EL (cell line): ENCODE measurements around the gene UTRN.
A peak's percentile ranks its signal among the peaks of the same experiment; 100 is the strongest.

Experiments
- DNase-seq: peaks from one replicate; pipeline ENCODE4 v3.0.0-alpha.2; 2016

UTRN gene

GRCh38 chr6:144283646-144284477 is 1.3 kb upstream of the UTRN start:
- DNase-seq: peak; percentile 48

- peak; percentile 90 for DNase-seq
Observed at GRCh38 chr6:144284478-144284782, 705 bp upstream of the UTRN start.

DNA sequence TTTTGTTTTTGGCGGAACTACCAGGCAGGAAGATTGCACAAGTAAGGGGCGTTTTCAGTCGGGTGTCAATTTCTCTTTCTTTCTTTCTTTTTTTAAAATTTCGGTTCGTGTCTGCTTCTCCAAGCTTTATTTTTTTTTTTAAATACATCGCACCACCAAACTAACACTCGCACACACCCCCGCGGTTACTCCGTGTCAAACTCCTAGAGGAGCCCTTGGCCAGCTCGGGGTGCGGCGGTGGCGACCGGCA is 338 bp downstream of the UTRN start:
- no peak for DNase-seq

- DNase-seq: peak; percentile 79
Observed at GRCh38 chr6:144285798-144286502, 815 bp downstream of the UTRN start.

- DNase-seq: peak; percentile 98
Observed at GRCh38 chr6:144286503-144287393, 1.6 kb downstream of the UTRN start.

GRCh38 chr6:144289006-144289405 is 3.9 kb downstream of the UTRN start:
- DNase-seq: peak; percentile 21

DNA sequence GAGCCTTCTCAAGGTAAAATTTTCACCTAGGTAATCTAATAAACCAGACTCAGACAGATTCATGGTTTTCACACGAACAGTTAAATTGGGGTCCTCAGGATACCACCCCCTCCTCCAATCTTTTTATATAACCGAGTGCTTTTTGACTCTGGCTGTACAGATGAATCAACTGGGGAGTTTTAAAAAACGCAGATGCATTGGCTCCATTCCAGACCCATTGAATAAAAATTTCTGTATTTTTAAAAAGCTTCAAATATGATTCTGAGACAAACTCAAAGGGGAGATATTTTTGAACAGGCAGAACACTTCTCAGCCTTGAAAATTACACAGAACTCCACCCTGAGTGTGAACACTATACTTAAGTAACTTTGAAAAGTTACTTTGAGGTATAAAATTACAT is 7.2 kb downstream of the UTRN start:
- no peak for DNase-seq

- peak; percentile 90 for DNase-seq
Observed at GRCh38 chr6:144294016-144294415, 8.9 kb downstream of the UTRN start.

GRCh38 chr6:144295211-144295610 is 10.1 kb downstream of the UTRN start:
- peak; percentile 15 for DNase-seq

- no peak for DNase-seq
Observed at GRCh38 chr6:144295981-144296767, 11.0 kb downstream of the UTRN start.

GRCh38 chr6:144296973-144297372 is 11.8 kb downstream of the UTRN start:
- no peak for DNase-seq

DNA sequence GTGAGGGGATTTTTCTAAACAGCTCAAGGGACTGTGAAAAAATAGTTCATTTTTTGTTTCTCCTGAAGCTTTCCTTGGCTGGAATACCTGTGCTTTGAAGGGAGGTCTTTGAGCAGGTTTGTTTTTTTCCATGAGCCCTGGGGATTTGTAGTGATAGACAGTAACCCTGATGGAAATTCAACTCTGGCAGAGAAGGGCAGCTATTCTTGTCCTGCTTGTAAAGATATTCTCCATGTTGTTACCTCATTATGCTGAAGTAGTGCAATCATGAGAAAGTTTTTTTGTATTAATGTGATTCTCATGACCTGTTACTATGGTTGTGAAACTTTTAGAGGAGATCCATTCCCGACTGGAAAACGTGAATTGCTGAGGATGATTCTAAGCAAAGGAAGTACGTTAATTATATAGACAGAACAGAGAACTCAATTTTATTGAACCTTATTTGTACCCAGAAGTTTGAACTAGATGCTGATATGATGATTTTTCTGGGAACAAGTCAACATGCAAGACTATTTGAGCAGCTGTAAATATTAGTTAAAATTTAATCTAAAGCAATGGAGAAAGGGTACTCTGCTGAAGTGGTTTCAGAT is 12.5 kb downstream of the UTRN start:
- no peak for DNase-seq

DNA sequence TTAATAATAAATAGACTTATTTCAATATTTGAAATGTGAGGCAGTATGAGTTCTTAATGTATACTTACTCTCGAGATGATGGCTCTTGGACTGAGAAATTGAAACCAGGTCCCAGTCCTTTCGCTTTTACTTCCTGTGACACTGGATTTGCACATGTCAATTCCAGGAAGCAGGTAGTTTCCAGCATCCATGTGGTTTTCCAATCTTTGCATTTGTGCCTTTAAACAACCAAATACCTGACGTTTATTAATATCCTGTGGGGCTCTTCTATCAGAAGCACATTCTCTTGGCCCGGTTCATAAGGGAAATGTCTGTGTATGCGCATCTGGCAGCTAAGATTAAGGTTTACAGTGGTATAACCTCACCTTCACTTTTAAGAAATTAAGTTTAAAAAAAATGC is 13.1 kb downstream of the UTRN start:
- no peak for DNase-seq

GRCh38 chr6:144298916-144299315 is 13.8 kb downstream of the UTRN start:
- no peak for DNase-seq

DNA sequence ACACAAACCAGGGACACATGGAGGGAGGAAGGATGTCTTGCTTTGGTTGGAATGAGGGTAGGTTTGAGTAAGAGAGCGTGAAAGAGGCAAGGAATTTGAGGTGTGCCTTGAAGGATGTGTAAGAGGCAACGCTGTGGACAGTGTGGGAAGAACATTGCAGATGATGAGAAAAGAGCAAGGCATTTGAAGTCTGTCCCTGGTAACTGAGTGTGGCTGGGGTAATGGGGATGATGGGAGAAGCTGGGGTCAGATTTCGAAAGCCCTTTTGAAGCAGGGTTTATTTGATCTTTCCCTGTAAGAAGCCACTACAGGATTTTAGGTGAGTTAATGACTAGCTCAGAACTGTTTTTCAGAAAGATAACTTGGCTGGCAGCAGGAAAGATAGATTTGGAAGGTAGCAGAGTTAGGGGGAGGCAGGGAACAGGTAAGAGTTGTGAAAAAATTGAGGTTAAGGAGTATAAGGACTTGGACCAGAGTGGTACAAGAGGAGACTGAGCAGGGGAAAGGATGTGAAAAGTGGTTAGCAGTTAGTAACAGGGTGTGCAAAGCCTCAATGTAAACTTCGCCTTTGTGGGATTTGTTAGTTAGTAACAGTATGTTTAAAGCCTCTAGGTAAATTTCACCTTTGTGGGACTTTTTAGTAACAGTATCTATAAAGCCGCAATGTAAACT is 17.7 kb downstream of the UTRN start:
- DNase-seq: peak; percentile 33

- DNase-seq: no peak
Observed at GRCh38 chr6:144304223-144304848, 19.2 kb downstream of the UTRN start.

GRCh38 chr6:144305567-144305966 is 20.4 kb downstream of the UTRN start:
- no peak for DNase-seq

GRCh38 chr6:144305985-144306384 is 20.9 kb downstream of the UTRN start:
- peak; percentile 60 for DNase-seq

DNA sequence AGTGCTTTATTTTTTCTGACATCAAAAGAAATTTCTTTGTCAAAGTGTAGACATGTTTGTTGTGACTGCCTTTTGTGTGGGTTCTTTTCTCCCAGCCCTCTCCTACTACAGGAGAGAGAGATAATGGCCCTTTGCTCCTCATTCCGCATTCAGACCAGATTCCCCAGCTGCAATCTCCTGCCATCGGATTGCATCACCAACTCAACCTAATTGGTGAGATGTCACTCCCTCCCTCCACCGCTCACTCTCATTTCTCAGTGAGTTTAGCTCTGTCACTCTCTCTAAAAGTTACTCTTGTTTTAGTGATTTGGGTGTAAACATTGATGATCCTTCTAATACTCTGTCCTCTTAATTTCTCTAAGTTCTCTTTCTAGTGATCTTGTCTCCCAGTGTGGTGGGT is 22.7 kb downstream of the UTRN start:
- no peak for DNase-seq

GRCh38 chr6:144310765-144311164 is 25.6 kb downstream of the UTRN start:
- no peak for DNase-seq

GRCh38 chr6:144311361-144311760 is 26.2 kb downstream of the UTRN start:
- DNase-seq: no peak
